Mucosa of descending colon (tissue), 3 donors: ENCODE results near the gene NUDCD3. TPM values are rescaled to one million over a fixed set of nuclear protein-coding genes. Genes with fewer than 3 reads are reported as not detected.
A peak's percentile ranks its signal among the peaks of the same experiment; 100 is the strongest.

ENCODE experiments used
- ATAC-seq: fragments of 200-7000 bp; cut with Tn5 transposase; one replicate; pipeline ENCODE4 v1.9.1; 2020; ENCODE audit warnings: mild to moderate bottlenecking, moderate library complexity
- DNase-seq, 3 donors: peaks; one replicate each; pipeline ENCODE4 v3.0.0-alpha.2; 2020
- H3K36me3 ChIP-seq: fragments of 200-600 bp; one replicate; pipeline ENCODE4 v1.8.0; 2021; ENCODE audit warnings: low read depth, mild to moderate bottlenecking
- H3K4me1 ChIP-seq: fragments of 200-600 bp; one replicate; pipeline ENCODE4 v1.8.0; 2021; ENCODE audit warnings: low read depth, mild to moderate bottlenecking
- H3K4me3 ChIP-seq: fragments of 200-600 bp; one replicate; pipeline ENCODE4 v1.8.0; 2021; ENCODE audit warnings: mild to moderate bottlenecking
- H3K9me3 ChIP-seq: fragments of 200-600 bp; one replicate; pipeline ENCODE4 v1.8.0; 2021; ENCODE audit warnings: mild to moderate bottlenecking
- intact Hi-C, 2 donors: fragments of 100-400 bp; cut with DNase I in 1 of 2; cut with micrococcal nuclease in 1 of 2; formaldehyde crosslinking; loops; one replicate each; pipeline versions ENCODE4 v1.11.0 to v1.11.1; 2022; cut with DNase I, micrococcal nuclease
- total RNA-seq, 3 donors: library from RNA; stranded (reverse); fragmentation: NEBNext Ultra II Directional in 2 of 3; extraction: Animal tissue kit (Norgen Biotek cat#: 25700) in 2 of 3; gene quantifications; one replicate each; pipeline versions ENCODE4 v1.2.1 to v1.2.4, GENCODE V29; 2021 to 2023
- TF ChIP-seq, protein P1 (sequence below): fragments of 200-600 bp; IDR thresholded peaks from one replicate; pipeline ENCODE4 v1.8.0; 2022; ENCODE audit warnings: antibody characterized with exemption, mild to moderate bottlenecking
- donor health status: DM: no; HTN: no; CAD: no; lungs with moderate emphysema.
- donor health status: DM: no; HTN: no; CAD: no.
- donor health status: DM: no; HTN: yes; CAD: no.

NUDCD3 gene
- total RNA-seq, 3 donors from 2014 or later, result 66.3 to 108 (median 76.0) TPM

DNA sequence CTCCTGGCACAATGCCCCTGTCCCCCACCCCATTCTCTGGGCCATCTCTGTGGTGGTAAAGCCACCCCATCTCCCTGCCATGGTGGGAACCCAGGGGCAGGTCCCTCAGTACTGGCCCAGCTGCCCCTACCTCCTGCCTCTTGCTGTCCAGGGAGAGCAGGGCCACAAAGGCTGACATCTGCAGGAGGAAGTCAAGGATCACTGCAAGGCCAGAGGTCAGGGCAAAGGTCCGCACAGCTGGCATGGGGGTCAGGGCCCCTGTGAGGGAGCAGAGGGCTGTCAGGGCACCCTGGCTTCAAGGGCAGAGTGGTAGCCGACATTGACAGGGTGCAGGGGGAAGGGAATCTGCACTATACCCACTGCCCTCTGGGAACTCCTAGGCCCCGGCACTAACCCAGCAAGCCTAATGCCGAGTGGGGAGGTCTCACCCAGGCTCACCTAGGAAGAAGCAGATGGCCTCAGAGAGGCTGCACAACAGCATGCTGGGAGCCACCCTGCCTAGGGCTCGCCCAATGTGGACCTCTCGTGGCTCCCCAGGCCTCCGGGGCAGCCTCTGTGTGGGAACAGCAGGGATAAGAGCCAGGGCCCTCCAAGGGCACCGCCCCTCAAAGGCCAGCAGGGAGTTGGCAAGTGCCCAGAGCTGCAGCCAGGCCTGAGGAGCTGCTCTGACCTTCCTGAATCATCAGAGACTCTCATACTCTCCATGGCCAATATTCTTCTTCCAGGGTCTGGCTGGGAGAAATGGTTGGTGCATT is 43.0 kb upstream of the NUDCD3 start:
- ATAC-seq (peak; percentile 10), DNase-seq (no peak)
- intact Hi-C loops, result no loop called here
- H3K9me3 ChIP-seq, result no peaks in the 10 kb centered on the region
- no peaks in the 10 kb centered on the region for H3K36me3 ChIP-seq
- no peaks in the 10 kb centered on the region for H3K4me1 ChIP-seq
- no peak overlapping the region for H3K4me3 ChIP-seq
- TF ChIP-seq, protein P1, sequence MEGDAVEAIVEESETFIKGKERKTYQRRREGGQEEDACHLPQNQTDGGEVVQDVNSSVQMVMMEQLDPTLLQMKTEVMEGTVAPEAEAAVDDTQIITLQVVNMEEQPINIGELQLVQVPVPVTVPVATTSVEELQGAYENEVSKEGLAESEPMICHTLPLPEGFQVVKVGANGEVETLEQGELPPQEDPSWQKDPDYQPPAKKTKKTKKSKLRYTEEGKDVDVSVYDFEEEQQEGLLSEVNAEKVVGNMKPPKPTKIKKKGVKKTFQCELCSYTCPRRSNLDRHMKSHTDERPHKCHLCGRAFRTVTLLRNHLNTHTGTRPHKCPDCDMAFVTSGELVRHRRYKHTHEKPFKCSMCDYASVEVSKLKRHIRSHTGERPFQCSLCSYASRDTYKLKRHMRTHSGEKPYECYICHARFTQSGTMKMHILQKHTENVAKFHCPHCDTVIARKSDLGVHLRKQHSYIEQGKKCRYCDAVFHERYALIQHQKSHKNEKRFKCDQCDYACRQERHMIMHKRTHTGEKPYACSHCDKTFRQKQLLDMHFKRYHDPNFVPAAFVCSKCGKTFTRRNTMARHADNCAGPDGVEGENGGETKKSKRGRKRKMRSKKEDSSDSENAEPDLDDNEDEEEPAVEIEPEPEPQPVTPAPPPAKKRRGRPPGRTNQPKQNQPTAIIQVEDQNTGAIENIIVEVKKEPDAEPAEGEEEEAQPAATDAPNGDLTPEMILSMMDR, result no peak

- intact Hi-C loops, result no loop called here
- Histone ChIP-seq H3K36me3 (no peaks in the 10 kb centered on the region), H3K4me3 (no peak overlapping the region), H3K4me1 (no peaks in the 10 kb centered on the region), H3K9me3 (peaks cover 7% of the 10 kb centered on the region)
- ATAC-seq, result no peak
- DNase-seq, result no peak
- TF ChIP-seq, protein P1, result no peak
Observed at GRCh38 chr7:44531421-44532380, 41.2 kb upstream of the NUDCD3 start.

- TF ChIP-seq, protein P1, result no peak
- intact Hi-C loops, result no loop called here
- DNase-seq (no peak), ATAC-seq (peak; percentile 34)
- Histone ChIP-seq H3K36me3 (no peaks in the 10 kb centered on the region), H3K9me3 (peaks cover 9% of the 10 kb centered on the region), H3K4me3 (no peak overlapping the region), H3K4me1 (no peaks in the 10 kb centered on the region)
Observed at GRCh38 chr7:44530990-44531389, 40.5 kb upstream of the NUDCD3 start.

- TF ChIP-seq, protein P1, result no peak
- intact Hi-C loops, result no loop called here
- Histone ChIP-seq H3K9me3 (peaks cover 9% of the 10 kb centered on the region), H3K4me3 (no peak overlapping the region), H3K36me3 (no peaks in the 10 kb centered on the region), H3K4me1 (no peaks in the 10 kb centered on the region)
- DNase-seq, result no peak
- ATAC-seq, result no peak
Observed at GRCh38 chr7:44524811-44525388, 34.4 kb upstream of the NUDCD3 start.

DNA sequence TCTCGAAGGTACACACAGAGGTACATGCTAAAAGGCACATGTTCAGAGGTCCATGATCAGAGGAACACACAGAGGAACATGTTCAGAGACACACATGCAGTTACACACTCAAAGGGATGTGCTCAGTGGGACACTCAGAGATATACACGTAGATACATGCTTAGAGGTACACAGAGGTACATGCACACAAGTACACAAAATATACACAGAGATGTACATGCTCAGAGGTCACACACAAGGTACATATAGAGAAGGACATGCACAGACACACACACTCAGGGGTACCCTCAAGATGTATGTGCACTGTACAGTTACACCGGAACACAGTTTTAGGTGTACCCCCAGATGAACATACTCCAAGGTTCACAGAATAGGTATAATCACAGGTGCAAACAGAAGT is 31.9 kb upstream of the NUDCD3 start:
- Histone ChIP-seq H3K4me3 (no peak overlapping the region), H3K4me1 (no peaks in the 10 kb centered on the region), H3K36me3 (no peaks in the 10 kb centered on the region), H3K9me3 (peaks cover 4% of the 10 kb centered on the region)
- ATAC-seq (no peak), DNase-seq (no peak)
- intact Hi-C loops, result no loop called here
- TF ChIP-seq, protein P1, result no peak
